K562 (cell line): ENCODE data around the gene PHF3. TPM values are rescaled to one million over a fixed set of nuclear protein-coding genes. Genes with fewer than 3 reads are reported as not detected.

Experiments used
- ATAC-seq: fragments of 200-7000 bp; cut with Tn5 transposase; 3 replicates; pipeline ENCODE4 v1.9.1; 2020; ENCODE audit warnings: moderate library complexity
- BruUV-seq: library from RNA; stranded (reverse); fragments of 400-500 nt; replicated peaks from 2 replicates; lab custom pipeline; 2021; lab: Mats Ljungman, UMichigan
- CTCF ChIA-PET: fragments of 300-600 bp; formaldehyde crosslinking; extraction: SDS; loops from one replicate; lab custom pipeline; 2021; ENCODE audit warnings: low intra/inter-chr PET ratio; lab: Yijun Ruan, JAX
- POLR2A ChIA-PET: fragments of 300-600, 350-650 bp; sonication (Branson Sonifier 250); formaldehyde crosslinking; extraction: SDS; loops from one replicate; lab custom pipeline; 2021; ENCODE audit warnings: antibody characterized with exemption, inconsistent platforms; lab: Yijun Ruan, JAX
- DNase-seq, 4 experiments: peaks; one replicate each; pipeline versions ENCODE4 v3.0.0 to v3.0.0-alpha.2; 2011 to 2018; ENCODE audit warnings: low spot score in 3 of 4, mixed read lengths in 3 of 4; ENCODE audit errors: extremely low read depth in 1 of 4
- FAIRE-seq: peaks from 2 replicates; lab custom pipeline; 2011; peaks lifted over from hg19 to GRCh38; lab: Jason Lieb, UNC
- H2AFZ ChIP-seq: 2 replicates; pipeline ENCODE4 v1.6.0; 2011; ENCODE audit warnings: low read depth, low read length, control low read depth, inconsistent platforms
- H3K27ac ChIP-seq: fragments of 200-600 bp; 3 replicates; pipeline ENCODE4 v1.8.0; 2011; ENCODE audit warnings: low read depth, mild to moderate bottlenecking, control low read depth, inconsistent platforms, low read length, moderate library complexity, mixed read lengths; ENCODE audit errors: extremely low read depth
- H3K27me3 ChIP-seq, 2 experiments: fragments of 300-600 bp in 1 of 2; 2 replicates in 1 of 2; 3 replicates in 1 of 2; pipeline versions ENCODE4 v1.6.0 to v1.8.0; 2011; ENCODE audit warnings: inconsistent platforms in 2 of 2, low read length in 2 of 2, mild to moderate bottlenecking in 1 of 2, mixed read lengths in 1 of 2, moderate library complexity in 1 of 2; ENCODE audit not compliant: control insufficient read depth in 2 of 2, insufficient read depth in 2 of 2
- H3K36me3 ChIP-seq: fragments of 300-600 bp; 3 replicates; pipeline ENCODE4 v1.8.0; 2011; ENCODE audit warnings: mild to moderate bottlenecking, low read length, inconsistent platforms; ENCODE audit not compliant: control insufficient read depth, insufficient read depth
- H3K4me1 ChIP-seq, 2 experiments: fragments of 200-600 bp in 1 of 2; replicated peaks in 1 of 2; 2 replicates in 1 of 2; 3 replicates in 1 of 2; pipeline versions ENCODE4 v1.5.1 to v1.8.0; 2011; ENCODE audit warnings: inconsistent platforms in 2 of 2, low read length in 2 of 2, mild to moderate bottlenecking in 1 of 2, mixed read lengths in 1 of 2, moderate library complexity in 1 of 2; ENCODE audit not compliant: control insufficient read depth in 2 of 2, insufficient read depth in 2 of 2
- H3K4me2 ChIP-seq: 2 replicates; pipeline ENCODE4 v1.6.1; 2011; ENCODE audit warnings: low read length, control low read depth, inconsistent platforms, mixed read lengths; ENCODE audit not compliant: insufficient read depth
- H3K4me3 ChIP-seq: fragments of 200-600 bp; sonication (generic), shearing (Covaris generic); 2 replicates; pipeline ENCODE4 v1.5.1; 2016; ENCODE audit warnings: control low read depth, inconsistent platforms
- H3K79me2 ChIP-seq: fragments of 200-600 bp; 3 replicates; pipeline ENCODE4 v1.8.0; 2011; ENCODE audit warnings: low read length, inconsistent platforms; ENCODE audit not compliant: control insufficient read depth, insufficient read depth
- H3K9ac ChIP-seq, 2 experiments: 2 replicates each; pipeline versions ENCODE4 v1.6.0 to v1.6.1; 2011; ENCODE audit warnings: low read depth in 2 of 2, low read length in 2 of 2, control low read depth in 1 of 2, inconsistent platforms in 1 of 2, mild to moderate bottlenecking in 1 of 2, mixed read lengths in 1 of 2; ENCODE audit not compliant: insufficient read depth in 1 of 2
- H3K9me1 ChIP-seq: one replicate; pipeline ENCODE4 v1.6.0; 2011; ENCODE audit warnings: inconsistent platforms, mild to moderate bottlenecking, low read length, moderate library complexity; ENCODE audit not compliant: control insufficient read depth, insufficient read depth
- H3K9me3 ChIP-seq: replicated peaks from 2 replicates; pipeline ENCODE4 v1.5.1; 2011; ENCODE audit warnings: low read depth, low read length, inconsistent platforms; ENCODE audit not compliant: control insufficient read depth, insufficient read depth
- H4K20me1 ChIP-seq: replicated peaks from 2 replicates; pipeline ENCODE4 v1.6.1; 2011; ENCODE audit warnings: low read length, inconsistent platforms, mixed read lengths; ENCODE audit not compliant: control insufficient read depth, insufficient read depth
- BMI1 ChIP-seq: fragments of 150-350 bp; IDR thresholded peaks from 2 replicates; pipeline ENCODE4 v1.6.1; 2014; ENCODE audit warnings: low read length
- CBX2 ChIP-seq: fragments of 200-600 bp; sonication (generic); IDR thresholded peaks from one replicate; pipeline ENCODE4 v1.6.1; 2012; ENCODE audit warnings: mild to moderate bottlenecking, low read length, inconsistent platforms; ENCODE audit not compliant: insufficient read depth, poor library complexity, severe bottlenecking
- FOS ChIP-seq: IDR thresholded peaks from 3 replicates; pipeline ENCODE4 v1.6.1; 2011; ENCODE audit not compliant: insufficient read length; ENCODE audit errors: extremely low read depth
- FOXO4 ChIP-seq: fragments of 450-650 bp; formaldehyde crosslinking; IDR thresholded peaks from 2 replicates; pipeline ENCODE4 v1.4.0; 2020; ENCODE audit warnings: mild to moderate bottlenecking, moderate library complexity
- HDAC6 ChIP-seq: IDR thresholded peaks from 2 replicates; pipeline ENCODE4 v1.6.1; 2012; ENCODE audit warnings: low read depth, mild to moderate bottlenecking, control low read depth, inconsistent platforms, low read length, moderate library complexity
- HDGF ChIP-seq: fragments of 450-650 bp; IDR thresholded peaks from 2 replicates; pipeline ENCODE4 v1.6.1; 2016
- HSF4 ChIP-seq: fragments of 250-450 bp; sonication (Bioruptor Pico); IDR thresholded peaks from 2 replicates; pipeline ENCODE4 v2.1.2; 2022; ENCODE audit warnings: mild to moderate bottlenecking, moderate library complexity, borderline replicate concordance
- SIX5 ChIP-seq, 2 experiments: IDR thresholded peaks; 2 replicates each; pipeline ENCODE4 v1.6.1; 2011; ENCODE audit warnings: low read length in 2 of 2, borderline replicate concordance in 1 of 2, low read depth in 1 of 2, mild to moderate bottlenecking in 1 of 2, moderate library complexity in 1 of 2; ENCODE audit not compliant: insufficient read depth in 1 of 2
- ZNF3 ChIP-seq: fragments of 250-450 bp; sonication (Bioruptor Pico); IDR thresholded peaks from 2 replicates; pipeline ENCODE4 v1.5.0; 2021; ENCODE audit warnings: mild to moderate bottlenecking, moderate library complexity
- WGBS: fragments of 100-300 bp; shearing (Covaris generic); methylation state at CpG from one replicate; pipeline ENCODE4 v1.1.6; 2016; ENCODE audit warnings: low coverage, mixed read lengths; ENCODE audit not compliant: insufficient coverage; ENCODE audit errors: missing lambda C conversion rate; 5-methylcytosine and 5-hydroxymethylcytosine counted together
- in situ Hi-C: fragments of 300-500 bp; cut with MboI; formaldehyde crosslinking; loops from 4 replicates; pipeline ENCODE4 v1.15.0; 2018; ENCODE audit warnings: inconsistent platforms, mixed read lengths
- intact Hi-C: fragments of 100-400 bp; cut with micrococcal nuclease; formaldehyde crosslinking; loops from 2 replicates; pipeline ENCODE4 v1.14.2; 2022
- polyA plus RNA-seq, 8 experiments: library from polyadenylated mRNA; depleted of rRNA in 4 of 8; stranded (reverse) in 5 of 8; unstranded in 3 of 8; fragments of >200 nt; fragmentation: Nextera tagmentation in 2 of 8; fragmentation: Illumina TruSeq in 1 of 8; extraction: Ambion mirVana in 2 of 8; extraction: Trizol in 1 of 8; gene quantifications; 2 replicates each; pipeline versions ENCODE4 v1.2.1 to v1.2.3, GENCODE V29; 2011 to 2014; ENCODE audit warnings: inconsistent platforms in 1 of 8, missing spikeins in 1 of 8
- total RNA-seq, 7 experiments: library from RNA; depleted of rRNA in 6 of 7; stranded (reverse); fragments of >200 nt in 6 of 7; fragmentation: Illumina TruSeq in 2 of 7; extraction: Trizol in 2 of 7; gene quantifications; 2 replicates each; pipeline versions ENCODE4 v1.2.1 to v1.2.3, GENCODE V29; 2011 to 2021; ENCODE audit warnings: low replicate concordance in 1 of 7
- TF ChIP-seq, protein P1 (sequence below): fragments of 250-450 bp; sonication (Bioruptor Pico); IDR thresholded peaks from 2 replicates; pipeline ENCODE4 v1.4.0; 2020; ENCODE audit warnings: mild to moderate bottlenecking

PHF3 gene
- total and polyA plus RNA-seq, 9 of the 15 experiments (the other 6 are each of a cell fraction or from before 2014, with no cell fraction given) = 8.1 to 51.2 (median 30.9) TPM

- peaks cover 7% of the 10 kb centered on the region; the same call in 1 of the 2 replicates for H4K20me1 ChIP-seq
- peaks cover 7% of the 10 kb centered on the region; the same call in 1 of the 3 replicates for H3K36me3 ChIP-seq
- no peak overlapping the region for H3K4me3 ChIP-seq
- POLR2A ChIA-PET = interaction anchor here (0.6 to 2.0 kb wide), 4 partner anchors 10 to 687 kb away, joined by 3 to 6 read pairs (median 4); partner anchors contain the start of gene PHF3
- TF ChIP-seq BMI1 (no peak), HSF4 (CRISPR knock-in tag) (no peak), FOS (no peak), FOXO4 (CRISPR knock-in tag) (no peak), CBX2 (no peak), ZNF3 (no peak), HDGF (no peak), SIX5 (IDR thresholded peaks at IDR 0.05; ENCODE audit: borderline replicate concordance in 1 of 2, insufficient read depth in 1 of 2, low read depth in 1 of 2, low read length in 2 of 2) (no peak), HDAC6 (no peak)
- TF ChIP-seq, protein P1, sequence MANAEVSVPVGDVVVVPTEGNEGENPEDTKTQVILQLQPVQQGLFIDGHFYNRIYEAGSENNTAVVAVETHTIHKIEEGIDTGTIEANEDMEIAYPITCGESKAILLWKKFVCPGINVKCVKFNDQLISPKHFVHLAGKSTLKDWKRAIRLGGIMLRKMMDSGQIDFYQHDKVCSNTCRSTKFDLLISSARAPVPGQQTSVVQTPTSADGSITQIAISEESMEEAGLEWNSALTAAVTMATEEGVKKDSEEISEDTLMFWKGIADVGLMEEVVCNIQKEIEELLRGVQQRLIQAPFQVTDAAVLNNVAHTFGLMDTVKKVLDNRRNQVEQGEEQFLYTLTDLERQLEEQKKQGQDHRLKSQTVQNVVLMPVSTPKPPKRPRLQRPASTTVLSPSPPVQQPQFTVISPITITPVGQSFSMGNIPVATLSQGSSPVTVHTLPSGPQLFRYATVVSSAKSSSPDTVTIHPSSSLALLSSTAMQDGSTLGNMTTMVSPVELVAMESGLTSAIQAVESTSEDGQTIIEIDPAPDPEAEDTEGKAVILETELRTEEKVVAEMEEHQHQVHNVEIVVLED = no peak
- H3K9ac ChIP-seq = no peak overlapping the region
- intact Hi-C loops = no loop called here
- 86% methylated on average over 3 of the region's 3 CpGs for WGBS
- H3K4me2 ChIP-seq = no peak overlapping the region
- FAIRE-seq (no peak), ATAC-seq (no peak; the same call in 2 of the 3 replicates), DNase-seq (no peak)
- peaks cover 92% of the 10 kb centered on the region for H3K79me2 ChIP-seq
- in situ Hi-C loops = no loop called here
- H3K9me1 ChIP-seq = no peaks in the 10 kb centered on the region
- no TSS peak for BruUV-seq
- H3K27me3 ChIP-seq = no peaks in the 10 kb centered on the region
- H3K9me3 ChIP-seq = no peaks in the 10 kb centered on the region
- no peak overlapping the region for H2AFZ ChIP-seq
- H3K27ac ChIP-seq = no peak overlapping the region
- peaks cover 0 to 5% of the 10 kb centered on the region in 2 experiments; a peak in 2 of 5 replicates for H3K4me1 ChIP-seq
- CTCF ChIA-PET = no interaction called here
Observed at GRCh38 chr6:63672582-63673129, 37.1 kb downstream of the PHF3 start.
